Activated gamma-delta T cell treated with anti-CD3 and anti-CD28 coated beads, Interleukin-2, amount 50 U/mL, for 16 hours (primary cell): Measurements from ENCODE around the gene FLOT2.
"Not testable (repeated sequence)": the region's sequence is repeated elsewhere in the genome, so short reads cannot be mapped to it uniquely, and the experiment has no call there.

ENCODE experiments used
- DNase-seq: peaks from one replicate; pipeline ENCODE4 v3.0.0-alpha.2; 2020; ENCODE audit warnings: low read depth

The FLOT2 gene

GRCh38 chr17:28916302-28916934 lies 18.9 kb upstream of the FLOT2 start:
- DNase-seq = no peak

DNA sequence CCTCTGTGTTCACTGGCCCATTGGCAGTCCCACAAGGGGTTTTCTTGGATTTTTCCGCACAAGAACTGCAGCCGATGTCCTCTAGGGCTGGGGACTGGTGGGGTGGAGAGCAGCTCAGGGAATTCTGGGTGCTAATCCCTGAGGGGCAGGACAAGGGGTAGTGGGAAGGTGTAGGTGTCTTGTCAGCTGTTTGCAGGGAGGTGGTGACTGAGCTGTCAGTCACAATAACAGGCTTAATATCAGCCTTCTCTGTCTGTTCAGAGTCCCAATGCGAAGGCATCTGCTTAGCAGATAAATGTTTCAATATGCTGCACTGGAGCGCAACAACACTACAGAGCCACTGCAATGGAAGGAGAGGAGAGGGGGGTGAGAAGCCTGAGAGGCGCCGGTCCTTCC lies 15.4 kb upstream of the FLOT2 start:
- DNase-seq = no peak

- DNase-seq = no peak
Measured at GRCh38 chr17:28912281-28912937, 14.9 kb upstream of the FLOT2 start.

- no peak for DNase-seq
Measured at GRCh38 chr17:28911411-28912045, 14.0 kb upstream of the FLOT2 start.

DNA sequence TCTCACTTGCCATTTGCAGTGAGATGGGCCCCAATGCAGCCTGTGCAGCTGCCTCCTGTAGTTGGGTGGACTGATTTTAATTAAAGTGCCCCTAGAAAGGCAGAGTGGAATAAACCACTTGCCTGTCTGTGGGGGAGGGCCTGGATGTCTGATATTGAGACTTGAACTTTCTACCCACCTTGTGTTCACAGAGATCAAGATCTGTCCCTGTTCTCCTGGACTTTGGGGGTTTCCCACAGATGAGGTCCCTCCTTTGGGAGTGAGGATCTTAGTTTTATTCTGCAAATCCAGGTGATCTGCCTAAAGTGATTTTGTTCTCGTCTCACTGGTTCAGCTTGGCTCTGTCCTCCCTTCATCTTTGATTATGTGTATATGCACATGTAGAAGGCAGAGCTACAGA lies 13.0 kb upstream of the FLOT2 start:
- DNase-seq = no peak

DNA sequence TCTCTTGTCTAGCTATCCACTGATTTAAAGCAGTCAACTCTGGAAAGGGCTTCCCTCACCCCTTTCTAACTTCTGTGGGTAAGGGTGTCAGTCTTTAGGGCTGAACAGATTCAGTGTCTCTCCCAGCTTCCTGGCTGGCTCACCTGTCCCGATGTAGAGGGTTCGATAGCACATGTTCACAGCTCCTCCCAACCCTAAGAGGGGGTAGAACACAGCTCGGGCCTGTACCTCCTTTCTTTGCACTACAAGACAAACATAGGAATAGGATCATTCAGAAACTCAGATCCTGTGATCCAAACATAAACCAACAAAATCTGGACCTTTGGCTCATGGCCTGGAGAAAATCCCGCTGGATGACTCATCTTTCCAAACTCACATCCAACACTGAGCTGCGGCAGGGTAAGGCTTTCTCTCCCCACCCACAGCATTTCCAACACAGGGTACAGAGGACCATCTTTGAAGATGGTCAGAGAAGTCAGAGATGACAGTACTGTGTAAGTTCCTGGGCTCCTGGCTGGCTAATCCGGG lies 11.2 kb upstream of the FLOT2 start:
- DNase-seq = no peak

GRCh38 chr17:28907709-28908475 lies 10.4 kb upstream of the FLOT2 start:
- no peak for DNase-seq

GRCh38 chr17:28906706-28907438 lies 9.3 kb upstream of the FLOT2 start:
- DNase-seq = no peak

DNA sequence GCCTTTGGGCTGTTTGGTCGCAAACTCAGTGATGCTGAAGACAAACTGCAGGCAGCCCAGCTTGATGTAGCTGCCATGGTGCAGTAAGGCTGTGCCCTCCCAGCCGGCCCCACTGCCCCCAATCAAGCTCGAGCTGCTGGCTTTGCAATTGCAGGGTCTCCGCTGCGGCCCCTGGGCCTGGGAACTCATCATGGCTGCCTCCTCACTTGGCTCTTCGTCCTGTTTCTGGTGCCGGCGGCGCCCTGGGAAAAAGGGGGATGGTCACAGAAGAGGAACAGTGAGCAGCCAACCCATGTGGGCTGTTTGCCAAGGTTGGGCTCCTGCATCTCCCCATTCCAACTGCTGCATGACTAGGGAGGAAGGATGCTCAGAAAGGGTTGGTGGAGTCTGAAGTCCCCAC lies 8.7 kb upstream of the FLOT2 start:
- DNase-seq = no peak

DNA sequence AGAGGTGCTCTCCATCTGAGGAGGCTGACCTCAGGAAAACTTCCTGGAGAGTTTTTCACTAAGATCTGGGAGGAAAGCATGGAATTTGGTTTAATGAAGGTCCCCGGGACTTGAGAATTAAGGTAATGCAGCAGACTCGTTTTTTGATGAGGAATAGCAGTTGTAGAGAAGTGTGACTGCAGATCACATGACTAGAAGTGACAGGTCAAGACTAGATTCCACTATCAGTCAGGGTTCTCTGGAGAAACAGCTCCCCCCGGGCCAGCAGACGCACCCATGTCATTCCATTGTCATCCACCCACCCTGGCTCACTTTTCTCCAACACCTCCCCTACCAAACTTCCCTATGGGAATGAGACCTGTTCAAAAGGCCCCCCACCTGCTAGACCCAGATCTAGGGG lies 7.3 kb upstream of the FLOT2 start:
- no peak for DNase-seq

- not testable (repeated sequence) for DNase-seq
Measured at GRCh38 chr17:28903546-28903841, 6.0 kb upstream of the FLOT2 start.

DNA sequence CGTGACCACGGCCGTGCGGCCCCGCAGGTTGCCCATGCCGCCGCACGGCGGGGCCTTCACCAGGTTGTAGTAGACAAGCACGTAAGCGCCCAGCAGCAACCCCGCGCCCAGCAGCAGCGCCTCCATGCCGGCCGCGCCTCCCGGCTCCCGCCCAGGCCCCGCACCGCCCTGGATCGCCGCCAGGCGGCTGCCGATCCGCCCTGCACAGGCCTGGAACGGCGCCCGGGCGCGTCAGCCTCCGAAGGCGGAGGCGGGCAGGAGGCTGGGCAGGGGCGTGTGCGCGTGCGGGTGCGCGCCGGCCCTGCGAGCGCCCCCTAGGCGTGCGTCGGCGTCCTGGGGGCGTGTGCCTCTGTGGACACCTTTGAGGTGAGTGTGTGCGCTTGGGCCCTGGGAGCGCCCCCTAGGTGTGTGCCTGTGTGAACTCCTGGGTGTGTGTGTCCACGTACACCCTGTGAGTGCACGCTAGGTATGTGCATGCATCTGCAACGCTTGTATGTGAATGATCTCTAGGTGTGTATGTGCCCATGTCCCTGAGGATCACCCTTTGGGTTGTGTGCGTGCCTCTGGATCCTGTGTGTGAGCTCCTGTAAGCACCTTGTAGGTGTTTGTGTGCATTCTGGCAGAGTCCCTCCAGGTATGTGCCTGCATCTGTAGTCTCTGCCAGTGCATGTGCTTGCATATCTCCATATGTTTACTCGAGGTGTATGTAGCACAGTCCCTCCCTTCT lies 5.4 kb upstream of the FLOT2 start, which contains the start of gene DHRS13:
TSS of gene DHRS13 (minus strand) at position 261 of the 727 bp plus-strand sequence. CDS start at position 126, 135 bp downstream.
- peak; percentile 89 for DNase-seq

DNA sequence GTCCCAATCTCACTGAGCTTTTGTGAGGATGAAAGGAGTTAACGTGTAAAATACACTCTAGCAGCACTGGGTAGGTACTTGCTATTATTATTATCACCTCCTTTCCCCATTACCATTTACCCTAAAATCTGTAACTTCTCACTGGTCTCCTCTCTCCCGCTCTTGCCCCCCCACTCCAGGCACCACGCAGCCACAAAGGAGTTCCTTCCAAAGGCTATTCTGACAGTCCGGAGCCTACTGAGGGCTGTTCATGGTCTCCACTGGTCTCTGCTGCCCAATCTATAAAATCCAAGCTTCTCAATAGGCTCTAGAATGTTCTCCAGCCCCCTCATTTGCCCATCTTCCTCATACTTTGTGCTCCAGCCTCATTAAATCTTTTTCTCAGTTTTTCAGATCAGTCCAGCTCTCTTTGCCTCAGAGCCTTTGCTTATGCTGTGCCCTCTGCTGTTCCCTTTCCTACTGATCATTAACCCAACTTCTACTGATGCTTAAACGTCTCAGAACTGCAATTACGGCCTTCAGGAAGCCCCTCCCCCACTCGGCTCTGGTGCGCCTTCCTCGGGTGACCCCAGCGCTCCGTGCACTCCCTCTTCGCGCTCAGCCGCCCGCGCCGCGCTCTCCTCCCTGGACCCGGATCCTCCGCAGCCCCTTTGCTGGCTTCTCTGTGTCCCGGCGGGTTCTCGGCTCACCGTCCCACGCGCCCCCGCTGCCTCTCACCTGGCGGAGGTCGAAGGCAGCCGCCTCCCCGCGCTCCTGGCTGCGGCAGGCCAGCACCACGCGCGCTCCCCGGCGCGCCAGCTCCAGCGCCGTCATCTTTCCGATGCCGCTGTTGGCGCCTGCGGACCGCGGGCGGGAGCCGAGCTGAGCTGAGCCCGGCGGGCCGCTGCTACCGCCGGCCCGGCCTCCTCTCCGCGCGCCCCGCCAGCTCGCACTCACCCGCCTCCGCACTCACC lies 4.6 kb upstream of the FLOT2 start:
- peak; percentile 16 for DNase-seq

- DNase-seq = no peak
Measured at GRCh38 chr17:28900986-28901726, 3.6 kb upstream of the FLOT2 start.

GRCh38 chr17:28899212-28899815 lies 1.8 kb upstream of the FLOT2 start:
- DNase-seq = no peak

GRCh38 chr17:28898527-28898955 lies 1.0 kb upstream of the FLOT2 start:
- DNase-seq = no peak

DNA sequence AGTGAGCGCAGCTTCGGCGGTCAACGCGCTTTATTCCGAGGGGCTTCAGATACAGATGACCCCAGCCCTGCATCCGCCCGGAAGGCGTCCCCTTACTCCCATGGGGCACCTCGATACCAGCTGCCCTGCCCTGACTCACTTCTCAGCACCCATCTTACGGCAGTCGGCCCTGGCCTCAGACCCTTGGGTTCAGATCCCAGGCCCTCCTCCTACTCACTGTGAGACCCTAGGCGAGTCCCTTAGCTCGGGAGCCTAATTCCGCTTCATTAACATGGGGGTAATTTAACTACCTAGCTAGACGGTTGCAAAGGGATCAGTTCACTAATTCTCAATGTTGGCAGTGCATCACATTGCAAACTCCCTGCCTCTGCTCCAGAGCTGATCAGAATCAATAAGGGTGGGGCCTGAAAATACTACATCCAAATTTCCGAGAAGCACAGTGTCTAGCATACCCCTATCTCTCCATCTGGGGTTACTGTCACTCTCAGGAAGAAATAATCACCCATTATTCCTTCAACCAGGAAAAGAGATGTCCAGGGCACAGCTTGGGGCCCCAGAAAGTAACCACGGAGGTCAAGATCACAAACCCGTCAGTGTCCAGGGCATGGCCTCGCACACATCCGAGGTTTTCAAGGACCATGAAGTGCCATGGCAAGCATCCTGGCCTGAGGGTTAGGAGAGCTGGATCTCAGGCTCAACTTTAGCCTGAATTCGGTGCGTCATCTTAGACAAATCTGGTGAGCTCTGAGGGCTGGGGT lies 415 bp upstream of the FLOT2 start:
- peak; percentile 17 for DNase-seq

DNA sequence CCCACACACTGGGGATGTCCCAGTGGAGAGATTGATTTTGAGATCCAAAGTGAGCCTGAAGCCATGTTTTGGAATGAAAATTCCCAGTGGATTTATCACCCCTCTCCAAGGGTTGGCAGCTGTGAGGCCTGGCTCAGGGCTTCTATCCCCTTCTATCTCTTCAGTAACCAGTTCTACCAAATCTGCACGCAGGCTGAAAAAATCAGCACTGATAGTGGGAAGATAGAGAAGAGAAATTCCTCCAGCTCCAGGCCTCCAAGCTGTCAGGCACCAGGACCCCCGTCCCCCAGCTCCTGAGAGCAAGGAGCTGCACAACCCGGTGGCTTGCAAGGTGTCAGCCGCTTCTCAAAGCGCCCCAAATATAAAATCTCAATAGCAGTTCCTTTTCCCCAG lies 1.0 kb downstream of the FLOT2 start:
- no peak for DNase-seq
